ENCODE results near the gene LIG4. TPM values are rescaled to one million over a fixed set of nuclear protein-coding genes. Genes with fewer than 3 reads are reported as not detected.
"Not testable (repeated sequence)": the region's sequence is repeated elsewhere in the genome, so short reads cannot be mapped to it uniquely, and the experiment has no call there.

The LIG4 gene
- total RNA-seq (2014; rRNA removed; shearing (Covaris generic); ENCODE audit: low replicate concordance): 6.4 and 9.2 TPM in 2 replicates

GRCh38 chr13:108215436-108215835 lies at the start of gene LIG4:
Gene LIG4, minus strand, starts transcription at chr13:108215536. Its CDS starts 4,268 bp downstream, at chr13:108211268.
- peak; percentile 95 for DNase-seq
- H3K4me3 ChIP-seq: peak within 1 kb of the TSS; percentile 98
- H3K27me3 ChIP-seq: no peaks in the 10 kb centered on the region
- H3K9me3 ChIP-seq: no peaks in the 10 kb centered on the region
- H3K36me3 ChIP-seq: peaks cover 4% of the 10 kb centered on the region

- no peak for DNase-seq
- Histone ChIP-seq H3K27me3 (no peaks in the 10 kb centered on the region), H3K9me3 (no peaks in the 10 kb centered on the region), H3K36me3 (no peaks in the 10 kb centered on the region), H3K4me3 (no peak overlapping the region)
Observed at GRCh38 chr13:108263621-108264355, 48.5 kb upstream of the LIG4 start.

GRCh38 chr13:108257248-108257647 lies 41.9 kb upstream of the LIG4 start:
- H3K4me3 ChIP-seq: no peak overlapping the region
- no peak for DNase-seq
- no peaks in the 10 kb centered on the region for H3K36me3 ChIP-seq
- no peaks in the 10 kb centered on the region for H3K9me3 ChIP-seq
- H3K27me3 ChIP-seq: no peaks in the 10 kb centered on the region

- DNase-seq: no peak
- H3K4me3 ChIP-seq: no peak overlapping the region
- H3K9me3 ChIP-seq: peaks cover 5% of the 10 kb centered on the region
- H3K36me3 ChIP-seq: no peaks in the 10 kb centered on the region
- H3K27me3 ChIP-seq: no peaks in the 10 kb centered on the region
Observed at GRCh38 chr13:108249150-108249549, 33.8 kb upstream of the LIG4 start.

- no peak for DNase-seq
- H3K4me3 ChIP-seq: no peak overlapping the region
- H3K9me3 ChIP-seq: no peaks in the 10 kb centered on the region
- 0 out of 2 replicates have a peak, but pooled peaks cover 5% of the 10 kb centered on the region for H3K36me3 ChIP-seq
- H3K27me3 ChIP-seq: no peaks in the 10 kb centered on the region
Observed at GRCh38 chr13:108230377-108230776, 15.0 kb upstream of the LIG4 start.

GRCh38 chr13:108227651-108228272 lies 12.4 kb upstream of the LIG4 start:
- no peak for DNase-seq
- 0 out of 2 replicates have a peak, but pooled peaks cover 5% of the 10 kb centered on the region for H3K36me3 ChIP-seq
- no peaks in the 10 kb centered on the region for H3K27me3 ChIP-seq
- H3K4me3 ChIP-seq: no peak overlapping the region
- H3K9me3 ChIP-seq: no peaks in the 10 kb centered on the region

GRCh38 chr13:108226184-108226583 lies 10.8 kb upstream of the LIG4 start:
- H3K9me3 ChIP-seq: no peaks in the 10 kb centered on the region
- 0 out of 2 replicates have a peak, but pooled peaks cover 5% of the 10 kb centered on the region for H3K36me3 ChIP-seq
- no peak overlapping the region for H3K4me3 ChIP-seq
- H3K27me3 ChIP-seq: no peaks in the 10 kb centered on the region
- no peak for DNase-seq

- Histone ChIP-seq H3K9me3 (no peaks in the 10 kb centered on the region), H3K27me3 (no peaks in the 10 kb centered on the region), H3K36me3 (0 out of 2 replicates have a peak, but pooled peaks cover 5% of the 10 kb centered on the region), H3K4me3 (no peak overlapping the region)
- DNase-seq: no peak
Observed at GRCh38 chr13:108225440-108225839, 10.1 kb upstream of the LIG4 start.

- Histone ChIP-seq H3K36me3 (no peaks in the 10 kb centered on the region), H3K27me3 (no peaks in the 10 kb centered on the region), H3K4me3 (no peak overlapping the region), H3K9me3 (no peaks in the 10 kb centered on the region)
- no peak for DNase-seq
Observed at GRCh38 chr13:108223687-108224503, 8.6 kb upstream of the LIG4 start.

- Histone ChIP-seq H3K36me3 (no peaks in the 10 kb centered on the region), H3K27me3 (no peaks in the 10 kb centered on the region), H3K9me3 (no peaks in the 10 kb centered on the region), H3K4me3 (no peak overlapping the region; the same call in 1 of the 2 replicates)
- no peak for DNase-seq
Observed at GRCh38 chr13:108220041-108220440, 4.7 kb upstream of the LIG4 start.

GRCh38 chr13:108218044-108218974 lies 3.0 kb upstream of the LIG4 start, which contains the start of gene ABHD13:
Gene ABHD13, plus strand, starts transcription at chr13:108218392. Its CDS starts 10,827 bp downstream, at chr13:108229219.
- no peaks in the 10 kb centered on the region for H3K36me3 ChIP-seq
- H3K4me3 ChIP-seq: peak within 1 kb of the TSS; percentile 98
- H3K9me3 ChIP-seq: no peaks in the 10 kb centered on the region
- H3K27me3 ChIP-seq: no peaks in the 10 kb centered on the region
- peak; percentile 90 for DNase-seq

- peak overlapping the region; percentile 98 for H3K4me3 ChIP-seq
- not testable (repeated sequence) for H3K36me3 ChIP-seq, H3K27me3 ChIP-seq, DNase-seq, H3K9me3 ChIP-seq
Observed at GRCh38 chr13:108217307-108218043, 2.1 kb upstream of the LIG4 start.

- Histone ChIP-seq H3K4me3 (peak overlapping the region; percentile 54), H3K9me3 (no peaks in the 10 kb centered on the region), H3K27me3 (no peaks in the 10 kb centered on the region), H3K36me3 (peaks cover 9% of the 10 kb centered on the region)
- no peak for DNase-seq
Observed at GRCh38 chr13:108214441-108215271, 680 bp downstream of the LIG4 start.

- no peaks in the 10 kb centered on the region for H3K9me3 ChIP-seq
- no peak for DNase-seq
- H3K36me3 ChIP-seq: peaks cover 9% of the 10 kb centered on the region
- H3K27me3 ChIP-seq: no peaks in the 10 kb centered on the region
- H3K4me3 ChIP-seq: no peak overlapping the region
Observed at GRCh38 chr13:108213946-108214345, 1.4 kb downstream of the LIG4 start.

GRCh38 chr13:108212886-108213285 lies 2.5 kb downstream of the LIG4 start:
- peaks cover 9% of the 10 kb centered on the region for H3K36me3 ChIP-seq
- no peaks in the 10 kb centered on the region for H3K9me3 ChIP-seq
- no peak for DNase-seq
- no peak overlapping the region for H3K4me3 ChIP-seq
- H3K27me3 ChIP-seq: no peaks in the 10 kb centered on the region
